Measurements from ENCODE around the gene ADGRB2. TPM values are rescaled to one million over a fixed set of nuclear protein-coding genes. Genes with fewer than 3 reads are reported as not detected.

Gene ADGRB2
- total RNA-seq (2014; rRNA removed; shearing (Covaris generic)), result 0.73 and 1.1 TPM in 2 replicates

- H3K9me3 ChIP-seq (replicated peaks), result no peaks in the 10 kb centered on the region
- H3K4me3 ChIP-seq, result peak within 1 kb of the TSS; percentile 56
- H3K4me1 ChIP-seq, result peaks cover 20% of the 10 kb centered on the region
- no peak for DNase-seq
- peaks cover 32% of the 10 kb centered on the region for H3K27me3 ChIP-seq
- no peak within 1 kb of the TSS for H3K27ac ChIP-seq
- H3K36me3 ChIP-seq, result no peaks in the 10 kb centered on the region
Observed at GRCh38 chr1:31764312-31765040, at the start of gene ADGRB2. TSS of gene ADGRB2 (minus strand) at chr1:31764340. CDS start at chr1:31757221, 7,119 bp downstream.

GRCh38 chr1:31812158-31812829 is 48.2 kb upstream of the ADGRB2 start:
- Histone ChIP-seq H3K27me3 (no peaks in the 10 kb centered on the region), H3K4me1 (no peaks in the 10 kb centered on the region)

GRCh38 chr1:31811605-31812004 is 47.5 kb upstream of the ADGRB2 start:
- Histone ChIP-seq H3K9me3 (replicated peaks) (0 out of 2 replicates have a peak, but pooled peaks cover 3% of the 10 kb centered on the region), H3K27ac (no peak overlapping the region), H3K4me1 (no peaks in the 10 kb centered on the region), H3K4me3 (no peak overlapping the region), H3K36me3 (no peaks in the 10 kb centered on the region), H3K27me3 (no peaks in the 10 kb centered on the region)
- DNase-seq, result peak; percentile 77 to 78

More at GRCh38 chr1:31812158-31812829, 48.2 kb upstream of the ADGRB2 start:
- no peak for DNase-seq
- Histone ChIP-seq H3K9me3 (replicated peaks) (0 out of 2 replicates have a peak, but pooled peaks cover 3% of the 10 kb centered on the region), H3K36me3 (no peaks in the 10 kb centered on the region), H3K27ac (no peak overlapping the region), H3K4me3 (no peak overlapping the region)

GRCh38 chr1:31809698-31810097 is 45.6 kb upstream of the ADGRB2 start:
- Histone ChIP-seq H3K4me3 (no peak overlapping the region), H3K27me3 (no peaks in the 10 kb centered on the region), H3K9me3 (replicated peaks) (no peaks in the 10 kb centered on the region), H3K4me1 (no peaks in the 10 kb centered on the region), H3K27ac (no peak overlapping the region), H3K36me3 (no peaks in the 10 kb centered on the region)
- no peak for DNase-seq

GRCh38 chr1:31807273-31808048 is 43.3 kb upstream of the ADGRB2 start:
- no peaks in the 10 kb centered on the region for H3K27me3 ChIP-seq
- no peaks in the 10 kb centered on the region for H3K36me3 ChIP-seq
- no peaks in the 10 kb centered on the region for H3K4me1 ChIP-seq
- no peak for DNase-seq
- H3K4me3 ChIP-seq, result no peak overlapping the region
- no peak overlapping the region for H3K27ac ChIP-seq
- H3K9me3 ChIP-seq (replicated peaks), result no peaks in the 10 kb centered on the region

GRCh38 chr1:31805318-31805717 is 41.2 kb upstream of the ADGRB2 start:
- Histone ChIP-seq H3K9me3 (replicated peaks) (no peaks in the 10 kb centered on the region), H3K27ac (no peak overlapping the region), H3K4me3 (no peak overlapping the region), H3K4me1 (no peaks in the 10 kb centered on the region), H3K36me3 (no peaks in the 10 kb centered on the region), H3K27me3 (peaks cover 8% of the 10 kb centered on the region)
- no peak for DNase-seq

GRCh38 chr1:31804098-31804497 is 40.0 kb upstream of the ADGRB2 start:
- no peaks in the 10 kb centered on the region for H3K4me1 ChIP-seq
- no peaks in the 10 kb centered on the region for H3K9me3 ChIP-seq (replicated peaks)
- H3K36me3 ChIP-seq, result no peaks in the 10 kb centered on the region
- no peak overlapping the region for H3K4me3 ChIP-seq
- H3K27me3 ChIP-seq, result peaks cover 11% of the 10 kb centered on the region
- no peak for DNase-seq
- no peak overlapping the region for H3K27ac ChIP-seq

GRCh38 chr1:31803610-31804009 is 39.5 kb upstream of the ADGRB2 start:
- H3K9me3 ChIP-seq (replicated peaks), result no peaks in the 10 kb centered on the region
- no peak for DNase-seq

GRCh38 chr1:31802190-31803150 is 38.3 kb upstream of the ADGRB2 start:
- Histone ChIP-seq H3K4me1 (peaks cover 6% of the 10 kb centered on the region; the same call in 1 of the 2 replicates), H3K9me3 (replicated peaks) (no peaks in the 10 kb centered on the region), H3K27me3 (peaks cover 22% of the 10 kb centered on the region), H3K36me3 (no peaks in the 10 kb centered on the region), H3K4me3 (no peak overlapping the region), H3K27ac (no peak overlapping the region)
- DNase-seq, result no peak

More at GRCh38 chr1:31803610-31804009, 39.5 kb upstream of the ADGRB2 start:
- H3K4me1 ChIP-seq, result peaks cover 5% of the 10 kb centered on the region; the same call in 1 of the 2 replicates
- peaks cover 13% of the 10 kb centered on the region for H3K27me3 ChIP-seq
- no peak overlapping the region for H3K27ac ChIP-seq
- H3K4me3 ChIP-seq, result no peak overlapping the region
- no peaks in the 10 kb centered on the region for H3K36me3 ChIP-seq

GRCh38 chr1:31801458-31801857 is 37.3 kb upstream of the ADGRB2 start:
- Histone ChIP-seq H3K36me3 (no peaks in the 10 kb centered on the region), H3K27ac (no peak overlapping the region), H3K27me3 (peaks cover 28% of the 10 kb centered on the region), H3K9me3 (replicated peaks) (no peaks in the 10 kb centered on the region), H3K4me1 (peaks cover 6% of the 10 kb centered on the region; the same call in 1 of the 2 replicates), H3K4me3 (no peak overlapping the region)
- no peak for DNase-seq

- Histone ChIP-seq H3K4me3 (no peak overlapping the region), H3K27me3 (peaks cover 36% of the 10 kb centered on the region), H3K36me3 (no peaks in the 10 kb centered on the region), H3K27ac (no peak overlapping the region), H3K4me1 (peaks cover 6% of the 10 kb centered on the region; the same call in 1 of the 2 replicates), H3K9me3 (replicated peaks) (no peaks in the 10 kb centered on the region)
- DNase-seq, result no peak
Observed at GRCh38 chr1:31800674-31800967, 36.5 kb upstream of the ADGRB2 start.

GRCh38 chr1:31799895-31800673 is 35.9 kb upstream of the ADGRB2 start:
- Histone ChIP-seq H3K9me3 (replicated peaks) (no peaks in the 10 kb centered on the region), H3K36me3 (no peaks in the 10 kb centered on the region), H3K27ac (no peak overlapping the region), H3K4me1 (peaks cover 6% of the 10 kb centered on the region; the same call in 1 of the 2 replicates), H3K27me3 (peaks cover 38% of the 10 kb centered on the region), H3K4me3 (no peak overlapping the region)
- DNase-seq, result no peak

GRCh38 chr1:31799196-31799894 is 35.2 kb upstream of the ADGRB2 start:
- Histone ChIP-seq H3K4me1 (peaks cover 6% of the 10 kb centered on the region; the same call in 1 of the 2 replicates), H3K36me3 (no peaks in the 10 kb centered on the region), H3K9me3 (replicated peaks) (no peaks in the 10 kb centered on the region), H3K27me3 (peaks cover 38% of the 10 kb centered on the region), H3K27ac (no peak overlapping the region), H3K4me3 (no peak overlapping the region)
- no peak for DNase-seq
